Bronchial epithelial cell (primary cell): ENCODE results near the gene PTPRN2. TPM values are rescaled to one million over a fixed set of nuclear protein-coding genes. Genes with fewer than 3 reads are reported as not detected.
"Not testable (repeated sequence)": the region's sequence is repeated elsewhere in the genome, so short reads cannot be mapped to it uniquely, and the experiment has no call there.

Experiments
- DNase-seq: peaks from one replicate; pipeline ENCODE4 v3.0.0-alpha.2; 2010; ENCODE audit warnings: low read depth
- FAIRE-seq: peaks from 2 replicates; lab custom pipeline; 2011; peaks lifted over from hg19 to GRCh38; lab: Jason Lieb, UNC
- H3K27me3 ChIP-seq: 2 replicates; pipeline ENCODE4 v1.5.1; 2011; ENCODE audit warnings: low read length; ENCODE audit not compliant: control insufficient read depth, insufficient read depth
- H3K36me3 ChIP-seq: 2 replicates; pipeline ENCODE4 v1.5.1; 2011; ENCODE audit warnings: low read length; ENCODE audit not compliant: control insufficient read depth, insufficient read depth
- H3K4me3 ChIP-seq: 2 replicates; pipeline ENCODE4 v1.5.1; 2011; ENCODE audit warnings: mild to moderate bottlenecking, low read depth, low read length, control low read depth
- total RNA-seq: library from RNA; depleted of rRNA; stranded (reverse); fragments of >200 nt; gene quantifications from 2 replicates; pipeline ENCODE4 v1.2.1, GENCODE V29; 2014
- TF ChIP-seq, protein P1 (sequence below): IDR thresholded peaks from 2 replicates; pipeline ENCODE4 v1.5.1; 2011; ENCODE audit warnings: mild to moderate bottlenecking, moderate library complexity, low read length, control low read depth, inconsistent platforms; ENCODE audit not compliant: insufficient read depth, severe bottlenecking

Gene PTPRN2
- total RNA-seq, 1 donor from 2014 or later, result 1.1 TPM

DNA sequence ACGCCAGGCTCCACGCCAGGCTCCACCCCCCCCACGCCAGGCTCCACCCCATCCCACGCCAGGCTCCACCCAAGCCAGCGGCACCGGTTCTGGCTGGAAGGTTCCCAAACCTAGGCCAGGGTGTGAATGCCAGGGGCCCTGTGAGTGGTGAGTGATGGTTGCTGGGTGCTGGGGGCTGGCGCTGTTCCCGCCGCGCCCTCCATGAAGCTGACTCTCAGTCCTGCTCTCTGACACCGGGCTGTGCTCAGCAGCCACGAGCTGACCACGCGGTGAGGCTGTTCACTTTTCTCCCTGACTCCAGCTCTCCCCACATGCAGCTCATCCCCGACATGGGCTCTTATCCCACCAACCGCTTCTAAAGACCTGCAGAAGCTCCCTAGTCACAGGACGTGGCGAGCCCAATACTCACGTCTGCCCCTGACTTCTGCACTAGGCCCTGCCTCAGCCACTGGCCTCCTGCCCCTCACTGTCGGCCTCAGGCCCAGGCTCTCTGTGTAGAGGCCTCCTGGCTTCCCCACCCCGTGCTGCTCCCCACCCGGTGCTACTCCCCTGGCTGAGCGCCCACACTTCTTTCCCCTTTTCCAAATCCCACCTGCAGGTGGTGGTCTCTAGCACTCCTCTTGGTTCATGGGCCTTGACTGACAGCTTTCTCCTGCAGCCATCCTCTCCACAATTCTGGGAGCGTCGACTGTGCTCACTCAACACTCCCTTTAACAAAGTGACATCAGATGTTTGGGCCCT, 603.0 kb downstream of the PTPRN2 start:
- H3K4me3 ChIP-seq, result no peak overlapping the region
- FAIRE-seq (no peak), DNase-seq (no peak)
- H3K27me3 ChIP-seq, result no peaks in the 10 kb centered on the region
- no peaks in the 10 kb centered on the region for H3K36me3 ChIP-seq
- TF ChIP-seq, protein P1, sequence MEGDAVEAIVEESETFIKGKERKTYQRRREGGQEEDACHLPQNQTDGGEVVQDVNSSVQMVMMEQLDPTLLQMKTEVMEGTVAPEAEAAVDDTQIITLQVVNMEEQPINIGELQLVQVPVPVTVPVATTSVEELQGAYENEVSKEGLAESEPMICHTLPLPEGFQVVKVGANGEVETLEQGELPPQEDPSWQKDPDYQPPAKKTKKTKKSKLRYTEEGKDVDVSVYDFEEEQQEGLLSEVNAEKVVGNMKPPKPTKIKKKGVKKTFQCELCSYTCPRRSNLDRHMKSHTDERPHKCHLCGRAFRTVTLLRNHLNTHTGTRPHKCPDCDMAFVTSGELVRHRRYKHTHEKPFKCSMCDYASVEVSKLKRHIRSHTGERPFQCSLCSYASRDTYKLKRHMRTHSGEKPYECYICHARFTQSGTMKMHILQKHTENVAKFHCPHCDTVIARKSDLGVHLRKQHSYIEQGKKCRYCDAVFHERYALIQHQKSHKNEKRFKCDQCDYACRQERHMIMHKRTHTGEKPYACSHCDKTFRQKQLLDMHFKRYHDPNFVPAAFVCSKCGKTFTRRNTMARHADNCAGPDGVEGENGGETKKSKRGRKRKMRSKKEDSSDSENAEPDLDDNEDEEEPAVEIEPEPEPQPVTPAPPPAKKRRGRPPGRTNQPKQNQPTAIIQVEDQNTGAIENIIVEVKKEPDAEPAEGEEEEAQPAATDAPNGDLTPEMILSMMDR, result no peak

GRCh38 chr7:157983502-157984422, 603.9 kb downstream of the PTPRN2 start:
- no peak for FAIRE-seq
- H3K27me3 ChIP-seq, result no peaks in the 10 kb centered on the region
- no peak for DNase-seq
- H3K4me3 ChIP-seq, result no peak overlapping the region
- H3K36me3 ChIP-seq, result no peaks in the 10 kb centered on the region
- TF ChIP-seq, protein P1, result no peak

- Histone ChIP-seq H3K27me3 (no peaks in the 10 kb centered on the region), H3K4me3 (no peak overlapping the region), H3K36me3 (no peaks in the 10 kb centered on the region)
- FAIRE-seq, result no peak
- TF ChIP-seq, protein P1, result no peak
- no peak for DNase-seq
These were observed 605.8 kb downstream of the PTPRN2 start for GRCh38 chr7:157981778-157982177.

GRCh38 chr7:157980774-157981173, 606.8 kb downstream of the PTPRN2 start:
- Histone ChIP-seq H3K36me3 (no peaks in the 10 kb centered on the region), H3K27me3 (no peaks in the 10 kb centered on the region), H3K4me3 (no peak overlapping the region)
- DNase-seq (no peak), FAIRE-seq (no peak)
- TF ChIP-seq, protein P1, result no peak

DNA sequence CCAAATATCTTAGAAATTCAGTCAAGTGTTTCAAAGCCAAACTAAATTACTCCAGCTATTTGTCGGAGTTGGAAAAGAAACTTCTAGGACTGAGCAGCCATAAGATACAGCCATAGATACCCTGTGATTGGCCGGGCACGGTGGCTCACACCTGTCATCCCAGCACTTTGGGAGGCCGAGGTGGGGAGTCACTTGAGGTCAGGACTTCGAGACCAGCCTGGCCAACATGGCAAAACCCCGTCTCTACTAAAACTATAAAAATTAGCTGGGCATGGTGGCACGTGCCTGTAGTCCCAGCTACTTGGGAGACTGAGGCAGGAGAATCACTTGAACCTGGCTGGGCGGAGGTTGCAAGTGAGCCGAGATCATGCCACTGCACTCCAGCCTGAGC, 607.3 kb downstream of the PTPRN2 start:
- H3K27me3 ChIP-seq, H3K36me3 ChIP-seq, DNase-seq, FAIRE-seq, H3K4me3 ChIP-seq: not testable (repeated sequence)

DNA sequence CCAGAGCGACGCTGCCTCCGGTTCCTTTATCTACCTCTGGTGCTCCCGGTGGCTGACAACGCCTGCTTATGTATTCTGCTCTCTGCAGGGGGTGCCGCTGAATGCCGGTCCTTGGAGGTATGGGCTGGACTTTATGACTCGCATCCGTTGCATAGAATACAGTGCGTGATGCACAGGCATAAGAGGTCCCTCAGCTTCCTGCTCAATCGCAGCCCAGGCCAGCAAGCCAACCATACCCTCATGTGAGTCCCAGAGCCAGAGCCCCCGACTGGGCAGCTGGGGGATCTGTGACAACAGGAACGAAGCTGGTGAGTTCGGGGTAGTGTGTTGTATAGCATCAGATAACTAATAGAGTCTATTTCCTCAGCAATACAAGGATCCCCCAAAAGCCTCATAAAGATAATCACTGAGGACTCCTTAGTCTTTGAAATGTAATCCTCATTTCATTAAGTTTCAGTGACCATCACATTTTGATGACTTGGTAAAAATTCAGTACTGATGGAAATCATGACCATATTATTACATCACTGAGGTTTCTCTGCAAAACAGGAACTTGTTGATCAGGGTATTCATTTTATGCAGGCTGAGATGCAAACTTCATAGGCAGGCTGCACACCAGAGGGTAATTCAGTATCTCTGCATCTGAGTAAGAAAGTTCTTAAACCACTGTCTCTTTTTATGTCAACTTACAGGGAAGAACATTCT, 607.8 kb downstream of the PTPRN2 start:
- FAIRE-seq (no peak), DNase-seq (no peak)
- TF ChIP-seq, protein P1, result no peak
- no peaks in the 10 kb centered on the region for H3K27me3 ChIP-seq
- no peaks in the 10 kb centered on the region for H3K36me3 ChIP-seq
- no peak overlapping the region for H3K4me3 ChIP-seq
